IMR-90 (cell line): ENCODE results near the gene PRR5L. TPM values are rescaled to one million over a fixed set of nuclear protein-coding genes. Genes with fewer than 3 reads are reported as not detected.

Experiments used
- ATAC-seq: fragments of 200-7000 bp; cut with Tn5 transposase; 2 replicates; pipeline ENCODE4 v1.9.1; 2020; ENCODE audit warnings: low read depth, mild to moderate bottlenecking, moderate library complexity
- BruUV-seq: library from RNA; stranded (reverse); fragments of 400-500 nt; replicated peaks from 2 replicates; lab custom pipeline; 2021; lab: Mats Ljungman, UMichigan
- CTCF ChIA-PET: fragments of 300-600 bp; formaldehyde crosslinking; extraction: SDS; loops from one replicate; lab custom pipeline; 2021; ENCODE audit warnings: antibody characterized with exemption; lab: Yijun Ruan, JAX
- POLR2A ChIA-PET: fragments of 300-600 bp; sonication (Branson Sonifier 250); formaldehyde crosslinking; loops from one replicate; lab custom pipeline; 2022; ENCODE audit warnings: antibody characterized with exemption; ENCODE audit not compliant: unreplicated experiment; lab: Charles Lee
- DNase-seq: peaks from one replicate; pipeline ENCODE4 v3.0.0; 2013
- H2AFZ ChIP-seq: replicated peaks from 2 replicates; pipeline ENCODE3; 2013; ENCODE audit warnings: low read length, mild to moderate bottlenecking; ENCODE audit not compliant: poor library complexity
- H2AK5ac ChIP-seq: 2 replicates; pipeline ENCODE4 v1.6.1; 2013; ENCODE audit warnings: low read depth, low read length, inconsistent platforms
- H2AK9ac ChIP-seq: replicated peaks from 2 replicates; pipeline ENCODE3; 2013; ENCODE audit warnings: mild to moderate bottlenecking, low read depth, low read length, moderate library complexity; ENCODE audit not compliant: poor library complexity
- H2BK120ac ChIP-seq: 2 replicates; pipeline ENCODE4 v1.6.1; 2013; ENCODE audit warnings: low read depth, low read length, inconsistent platforms
- H2BK15ac ChIP-seq: 3 replicates; pipeline ENCODE4 v1.6.1; 2013; ENCODE audit warnings: low read depth, low read length, inconsistent platforms
- H2BK20ac ChIP-seq: 2 replicates; pipeline ENCODE4 v1.6.1; 2013; ENCODE audit warnings: low read depth, mild to moderate bottlenecking, inconsistent platforms, low read length, moderate library complexity
- H2BK5ac ChIP-seq: 2 replicates; pipeline ENCODE4 v1.6.1; 2013; ENCODE audit warnings: mild to moderate bottlenecking, low read depth, low read length, inconsistent platforms; ENCODE audit not compliant: poor library complexity, severe bottlenecking
- H3K14ac ChIP-seq: replicated peaks from 2 replicates; pipeline ENCODE4 v1.6.1; 2013; ENCODE audit warnings: low read depth, low read length, inconsistent platforms
- H3K18ac ChIP-seq: 2 replicates; pipeline ENCODE4 v1.6.1; 2013; ENCODE audit warnings: low read depth, low read length, control low read depth
- H3K23ac ChIP-seq: 2 replicates; pipeline ENCODE4 v1.6.1; 2013; ENCODE audit warnings: low read depth, low read length, inconsistent platforms
- H3K27ac ChIP-seq: 2 replicates; pipeline ENCODE4 v1.5.1; 2013; ENCODE audit warnings: mild to moderate bottlenecking, control low read depth, low read length; ENCODE audit not compliant: insufficient read depth
- H3K27me3 ChIP-seq: 2 replicates; pipeline ENCODE4 v1.6.1; 2013; ENCODE audit warnings: low read length; ENCODE audit not compliant: control insufficient read depth, insufficient read depth
- H3K36me3 ChIP-seq: 2 replicates; pipeline ENCODE4 v1.6.1; 2013; ENCODE audit warnings: low read length, mixed read lengths; ENCODE audit not compliant: control insufficient read depth, insufficient read depth
- H3K4ac ChIP-seq: 2 replicates; pipeline ENCODE4 v1.6.1; 2013; ENCODE audit warnings: low read depth, low read length, inconsistent platforms
- H3K4me1 ChIP-seq: 2 replicates; pipeline ENCODE4 v1.6.1; 2013; ENCODE audit warnings: low read length, mixed read lengths; ENCODE audit not compliant: control insufficient read depth, insufficient read depth
- H3K4me2 ChIP-seq: 2 replicates; pipeline ENCODE4 v1.6.1; 2013; ENCODE audit warnings: low read depth, mild to moderate bottlenecking, control low read depth, low read length, moderate library complexity
- H3K4me3 ChIP-seq: 2 replicates; pipeline ENCODE4 v1.5.1; 2013; ENCODE audit warnings: low read depth, mild to moderate bottlenecking, control low read depth, low read length, moderate library complexity; ENCODE audit not compliant: insufficient read depth
- H3K56ac ChIP-seq: 2 replicates; pipeline ENCODE4 v1.6.1; 2013; ENCODE audit warnings: low read length, inconsistent platforms; ENCODE audit not compliant: insufficient read depth; ENCODE audit errors: extremely low read depth
- H3K79me1 ChIP-seq, 2 experiments: 2 replicates each; pipeline ENCODE4 v1.6.1; 2013; ENCODE audit warnings: low read length in 2 of 2, inconsistent platforms in 1 of 2, low read depth in 1 of 2
- H3K9ac ChIP-seq: 2 replicates; pipeline ENCODE4 v1.6.1; 2013; ENCODE audit warnings: low read depth, low read length, control low read depth
- H3K9me1 ChIP-seq: 2 replicates; pipeline ENCODE4 v1.6.1; 2013; ENCODE audit warnings: low read length, inconsistent platforms; ENCODE audit not compliant: insufficient read depth
- H3K9me3 ChIP-seq: 2 replicates; pipeline ENCODE4 v1.6.1; 2013; ENCODE audit warnings: low read length; ENCODE audit not compliant: control insufficient read depth, insufficient read depth
- H4K20me1 ChIP-seq: 2 replicates; pipeline ENCODE4 v1.6.1; 2013; ENCODE audit warnings: low read length, inconsistent platforms; ENCODE audit not compliant: insufficient read depth
- H4K5ac ChIP-seq: 2 replicates; pipeline ENCODE4 v1.6.1; 2013; ENCODE audit warnings: mild to moderate bottlenecking, low read depth, low read length, control low read depth
- H4K8ac ChIP-seq, 2 experiments: 2 replicates each; pipeline ENCODE4 v1.6.1; 2013; ENCODE audit warnings: low read depth in 2 of 2, low read length in 2 of 2, control low read depth in 1 of 2, inconsistent platforms in 1 of 2
- H4K91ac ChIP-seq: 2 replicates; pipeline ENCODE4 v1.6.1; 2013; ENCODE audit warnings: low read depth, low read length, inconsistent platforms; ENCODE audit not compliant: insufficient read depth
- CHD1 ChIP-seq: IDR thresholded peaks from 2 replicates; pipeline ENCODE4 v1.6.1; 2012; ENCODE audit warnings: low read depth, low read length, improper control_type of control experiment
- MAFK ChIP-seq: IDR thresholded peaks from 2 replicates; pipeline ENCODE4 v1.6.1; 2012; ENCODE audit warnings: low read depth, low read length, improper control_type of control experiment
- POLR2A ChIP-seq: IDR thresholded peaks from 2 replicates; pipeline ENCODE4 v1.6.1; 2012; ENCODE audit warnings: mild to moderate bottlenecking, low read depth, low read length
- RFX5 ChIP-seq: IDR thresholded peaks from 2 replicates; pipeline ENCODE4 v1.8.0; 2012; ENCODE audit warnings: low read depth, mild to moderate bottlenecking, low read length, moderate library complexity
- WGBS, 2 experiments: methylation state at CpG; one replicate each; pipeline versions ENCODE4 v1.1.5 to v1.1.7; 2013; ENCODE audit warnings: missing lambda C conversion rate in 2 of 2; ENCODE audit not compliant: insufficient read length in 1 of 2; ENCODE audit errors: extremely low coverage in 2 of 2; 5-methylcytosine and 5-hydroxymethylcytosine counted together
- dilution Hi-C: fragments of 300-500 bp; cut with HindIII; formaldehyde crosslinking; loops from one replicate; pipeline ENCODE4 v1.14.3; 2018; ENCODE audit warnings: low sequenced_read_pairs; ENCODE audit not compliant: unreplicated experiment
- in situ Hi-C: fragments of 300-500 bp; cut with MboI; formaldehyde crosslinking; loops from 3 replicates; pipeline ENCODE4 v1.14.3; 2019; ENCODE audit warnings: low sequenced_read_pairs, inconsistent platforms, mixed read lengths
- intact Hi-C: fragments of 100-400 bp; cut with micrococcal nuclease; formaldehyde crosslinking; loops from 2 replicates; pipeline ENCODE4 v1.10.0; 2022
- polyA plus RNA-seq, 3 experiments: library from polyadenylated mRNA; depleted of rRNA; stranded (reverse); fragments of >200 nt; gene quantifications; 2 replicates each; pipeline ENCODE4 v1.2.3, GENCODE V29; 2012; ENCODE audit warnings: low replicate concordance in 1 of 3
- total RNA-seq: library from RNA; depleted of rRNA; stranded (reverse); fragments of >200 nt; gene quantifications from 2 replicates; pipeline ENCODE4 v1.2.3, GENCODE V29; 2012
- TF ChIP-seq, protein P1 (sequence below): conservative IDR thresholded peaks from 2 replicates; pipeline ENCODE4 v1.5.1; 2012; ENCODE audit warnings: mild to moderate bottlenecking, low read depth, low read length, improper control_type of control experiment
- TF ChIP-seq, protein P2 (sequence below): fragments of 150-350 bp; IDR thresholded peaks from 2 replicates; pipeline ENCODE4 v1.6.1; 2016; ENCODE audit warnings: low read depth, mild to moderate bottlenecking, low read length, moderate library complexity, borderline replicate concordance

Gene PRR5L
- total and polyA plus RNA-seq, 2 of the 4 experiments (the other 2 are of a cell fraction), result 2.9 to 3.6 TPM

GRCh38 chr11:36360318-36360717 lies 64.2 kb downstream of the PRR5L start:
- ChIA-PET CTCF (interaction anchor here (1.1 kb wide), 1 partner anchor 119 kb away, joined by 3 read pairs; no protein-coding TSS in a partner anchor), POLR2A (no interaction called here)
- Histone ChIP-seq H4K5ac (no peak overlapping the region), H2BK120ac (no peak overlapping the region), H2BK20ac (no peak overlapping the region), H3K23ac (no peak overlapping the region), H2AK9ac (no peak overlapping the region), H3K14ac (no peak overlapping the region), H3K56ac (no peak overlapping the region), H3K36me3 (no peaks in the 10 kb centered on the region), H3K27me3 (no peaks in the 10 kb centered on the region), H3K4me3 (no peak overlapping the region), H3K4me1 (peaks cover 13% of the 10 kb centered on the region), H3K9me1 (0 out of 2 replicates have a peak, but pooled peaks cover 2% of the 10 kb centered on the region), H3K79me1 (no peaks in the 10 kb centered on the region), H3K4ac (no peak overlapping the region), H3K9me3 (no peaks in the 10 kb centered on the region), H2AK5ac (no peak overlapping the region), H3K18ac (no peak overlapping the region), H2BK15ac (no peak overlapping the region), H3K27ac (no peak overlapping the region), H4K8ac (no peak overlapping the region), H4K20me1 (no peaks in the 10 kb centered on the region), H4K91ac (no peak overlapping the region), H2AFZ (no peak overlapping the region), H2BK5ac (no peak overlapping the region), H3K4me2 (no peak overlapping the region), H3K9ac (no peak overlapping the region)
- DNase-seq (no peak), ATAC-seq (no peak)
- no TSS peak for BruUV-seq
- TF ChIP-seq RFX5 (no peak), POLR2A (no peak), MAFK (no peak), CHD1 (no peak)
- TF ChIP-seq, protein P1, sequence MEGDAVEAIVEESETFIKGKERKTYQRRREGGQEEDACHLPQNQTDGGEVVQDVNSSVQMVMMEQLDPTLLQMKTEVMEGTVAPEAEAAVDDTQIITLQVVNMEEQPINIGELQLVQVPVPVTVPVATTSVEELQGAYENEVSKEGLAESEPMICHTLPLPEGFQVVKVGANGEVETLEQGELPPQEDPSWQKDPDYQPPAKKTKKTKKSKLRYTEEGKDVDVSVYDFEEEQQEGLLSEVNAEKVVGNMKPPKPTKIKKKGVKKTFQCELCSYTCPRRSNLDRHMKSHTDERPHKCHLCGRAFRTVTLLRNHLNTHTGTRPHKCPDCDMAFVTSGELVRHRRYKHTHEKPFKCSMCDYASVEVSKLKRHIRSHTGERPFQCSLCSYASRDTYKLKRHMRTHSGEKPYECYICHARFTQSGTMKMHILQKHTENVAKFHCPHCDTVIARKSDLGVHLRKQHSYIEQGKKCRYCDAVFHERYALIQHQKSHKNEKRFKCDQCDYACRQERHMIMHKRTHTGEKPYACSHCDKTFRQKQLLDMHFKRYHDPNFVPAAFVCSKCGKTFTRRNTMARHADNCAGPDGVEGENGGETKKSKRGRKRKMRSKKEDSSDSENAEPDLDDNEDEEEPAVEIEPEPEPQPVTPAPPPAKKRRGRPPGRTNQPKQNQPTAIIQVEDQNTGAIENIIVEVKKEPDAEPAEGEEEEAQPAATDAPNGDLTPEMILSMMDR, result no peak
- TF ChIP-seq, protein P2, sequence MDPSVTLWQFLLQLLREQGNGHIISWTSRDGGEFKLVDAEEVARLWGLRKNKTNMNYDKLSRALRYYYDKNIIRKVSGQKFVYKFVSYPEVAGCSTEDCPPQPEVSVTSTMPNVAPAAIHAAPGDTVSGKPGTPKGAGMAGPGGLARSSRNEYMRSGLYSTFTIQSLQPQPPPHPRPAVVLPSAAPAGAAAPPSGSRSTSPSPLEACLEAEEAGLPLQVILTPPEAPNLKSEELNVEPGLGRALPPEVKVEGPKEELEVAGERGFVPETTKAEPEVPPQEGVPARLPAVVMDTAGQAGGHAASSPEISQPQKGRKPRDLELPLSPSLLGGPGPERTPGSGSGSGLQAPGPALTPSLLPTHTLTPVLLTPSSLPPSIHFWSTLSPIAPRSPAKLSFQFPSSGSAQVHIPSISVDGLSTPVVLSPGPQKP, result no peak
- dilution Hi-C loops (no loop called here), in situ Hi-C loops (no loop called here), intact Hi-C loops (no loop called here)
- WGBS, 2 experiments, result no CpG with 5 or more reads among the region's 3 CpGs
